ENCODE data around the gene HOMER2. TPM values are rescaled to one million over a fixed set of nuclear protein-coding genes. Genes with fewer than 3 reads are reported as not detected.

Gene HOMER2
- total RNA-seq, 4 donors from 2014 or later, result 81.4 to 120 (median 99.2) TPM

GRCh38 chr15:82810890-82811426 lies 141.6 kb downstream of the HOMER2 start:
- TF ChIP-seq POLR2A (IDR thresholded peaks at IDR 0.05), result no peak
- no peak for TF ChIP-seq EP300 (IDR thresholded peaks at IDR 0.05)
- TF ChIP-seq POLR2AphosphoS5 (IDR thresholded peaks at IDR 0.05), result no peak
- no peak for TF ChIP-seq CTCF (IDR thresholded peaks at IDR 0.05)
- H3K36me3 ChIP-seq, result peaks cover 17% of the 10 kb centered on the region
- no peaks in the 10 kb centered on the region for H3K9me3 ChIP-seq
- no peaks in the 10 kb centered on the region for H3K27me3 ChIP-seq
- H3K4me3 ChIP-seq, result peak overlapping the region; percentile 94
- no peak for DNase-seq (ENCODE audit: low spot score in 2 of 2)
- WGBS, result 2% methylated on average over 6 of the region's 6 CpGs
- H3K27ac ChIP-seq, result peak overlapping the region; percentile 100
- peaks cover 28% of the 10 kb centered on the region for H3K4me1 ChIP-seq

GRCh38 chr15:82810061-82810889 lies 142.2 kb downstream of the HOMER2 start:
- Histone ChIP-seq H3K4me1 (peaks cover 28% of the 10 kb centered on the region), H3K36me3 (peaks cover 11% of the 10 kb centered on the region), H3K4me3 (peak overlapping the region; percentile 94), H3K27ac (peak overlapping the region; percentile 100), H3K9me3 (no peaks in the 10 kb centered on the region), H3K27me3 (no peaks in the 10 kb centered on the region)
- peak in 1 of 3 donors; percentile 5 for TF ChIP-seq POLR2AphosphoS5 (IDR thresholded peaks at IDR 0.05)
- no peak for TF ChIP-seq EP300 (IDR thresholded peaks at IDR 0.05)
- TF ChIP-seq CTCF (IDR thresholded peaks at IDR 0.05), result no peak
- TF ChIP-seq POLR2A (IDR thresholded peaks at IDR 0.05), result peak in 1 of 2 donors; percentile 41
- under 1% methylated on average over 8 of the region's 81 CpGs for WGBS
- peak in 1 of 2 donors; percentile 69 for DNase-seq (ENCODE audit: low spot score in 2 of 2)

- H3K36me3 ChIP-seq, result peaks cover 7% of the 10 kb centered on the region
- H3K27me3 ChIP-seq, result no peaks in the 10 kb centered on the region
- H3K4me3 ChIP-seq, result peak within 1 kb of the TSS; percentile 94
- H3K4me1 ChIP-seq, result peaks cover 28% of the 10 kb centered on the region
- TF ChIP-seq EP300 (IDR thresholded peaks at IDR 0.05) (no peak), POLR2AphosphoS5 (IDR thresholded peaks at IDR 0.05) (peak; percentile 59 to 96 (median 93)), CTCF (IDR thresholded peaks at IDR 0.05) (peak in 1 of 2 donors; percentile 17), POLR2A (IDR thresholded peaks at IDR 0.05) (peak; percentile 79 to 81)
- H3K9me3 ChIP-seq, result no peaks in the 10 kb centered on the region
- DNase-seq (ENCODE audit: low spot score in 2 of 2), result peak; percentile 100
- 1% methylated on average over 24 of the region's 67 CpGs for WGBS
- peak within 1 kb of the TSS; percentile 100 for H3K27ac ChIP-seq
Measured at GRCh38 chr15:82809308-82810060, 143.0 kb downstream of the HOMER2 start, which contains the start of gene WHAMM. WHAMM (plus strand) TSS chr15:82809628; CDS start chr15:82809727, 99 bp downstream.

- 73% methylated on average over 9 of the region's 9 CpGs for WGBS
- Histone ChIP-seq H3K4me3 (peak overlapping the region; percentile 94), H3K36me3 (no peaks in the 10 kb centered on the region), H3K9me3 (no peaks in the 10 kb centered on the region), H3K27me3 (no peaks in the 10 kb centered on the region), H3K27ac (peak overlapping the region; percentile 48), H3K4me1 (peaks cover 28% of the 10 kb centered on the region)
- TF ChIP-seq POLR2AphosphoS5 (IDR thresholded peaks at IDR 0.05), result no peak
- TF ChIP-seq POLR2A (IDR thresholded peaks at IDR 0.05), result no peak
- no peak for TF ChIP-seq EP300 (IDR thresholded peaks at IDR 0.05)
- no peak for TF ChIP-seq CTCF (IDR thresholded peaks at IDR 0.05)
- DNase-seq (ENCODE audit: low spot score in 2 of 2), result no peak
Measured at GRCh38 chr15:82808634-82809041, 143.9 kb downstream of the HOMER2 start.

Measured in suprapubic skin (tissue), 4 donors.